SK-N-SH treated with all-trans-retinoic acid at 6 μM for 48 hours (cell line): ENCODE measurements around the gene URB2.

Experiments
- PATZ1 ChIP-seq: fragments of 250-450 bp; sonication (Bioruptor Pico); IDR thresholded peaks from 2 replicates; pipeline ENCODE4 v1.8.0; 2020; ENCODE audit warnings: mild to moderate bottlenecking, moderate library complexity, borderline replicate concordance
- ZNF565 ChIP-seq: fragments of 450-650 bp; formaldehyde crosslinking; conservative IDR thresholded peaks from 2 replicates; pipeline ENCODE4 v1.5.0; 2020; ENCODE audit warnings: low read depth, mild to moderate bottlenecking, moderate library complexity

GRCh38 chr1:229582011-229582694 lies 43.9 kb upstream of the URB2 start:
- TF ChIP-seq PATZ1 (CRISPR knock-in tag) (no peak), ZNF565 (no peak)
